ENCODE data around the gene SLC24A4. TPM values are rescaled to one million over a fixed set of nuclear protein-coding genes. Genes with fewer than 3 reads are reported as not detected.

Gene SLC24A4
- total RNA-seq, 1 donor from 2014 or later: 0.36 TPM

- DNase-seq: no peak
- H3K36me3 ChIP-seq: no peaks in the 10 kb centered on the region
- H3K4me3 ChIP-seq: no peak overlapping the region
- H3K27ac ChIP-seq (replicated peaks): peak overlapping the region; percentile 94
- H3K9me3 ChIP-seq (replicated peaks): no peaks in the 10 kb centered on the region
- TF ChIP-seq, protein P1, sequence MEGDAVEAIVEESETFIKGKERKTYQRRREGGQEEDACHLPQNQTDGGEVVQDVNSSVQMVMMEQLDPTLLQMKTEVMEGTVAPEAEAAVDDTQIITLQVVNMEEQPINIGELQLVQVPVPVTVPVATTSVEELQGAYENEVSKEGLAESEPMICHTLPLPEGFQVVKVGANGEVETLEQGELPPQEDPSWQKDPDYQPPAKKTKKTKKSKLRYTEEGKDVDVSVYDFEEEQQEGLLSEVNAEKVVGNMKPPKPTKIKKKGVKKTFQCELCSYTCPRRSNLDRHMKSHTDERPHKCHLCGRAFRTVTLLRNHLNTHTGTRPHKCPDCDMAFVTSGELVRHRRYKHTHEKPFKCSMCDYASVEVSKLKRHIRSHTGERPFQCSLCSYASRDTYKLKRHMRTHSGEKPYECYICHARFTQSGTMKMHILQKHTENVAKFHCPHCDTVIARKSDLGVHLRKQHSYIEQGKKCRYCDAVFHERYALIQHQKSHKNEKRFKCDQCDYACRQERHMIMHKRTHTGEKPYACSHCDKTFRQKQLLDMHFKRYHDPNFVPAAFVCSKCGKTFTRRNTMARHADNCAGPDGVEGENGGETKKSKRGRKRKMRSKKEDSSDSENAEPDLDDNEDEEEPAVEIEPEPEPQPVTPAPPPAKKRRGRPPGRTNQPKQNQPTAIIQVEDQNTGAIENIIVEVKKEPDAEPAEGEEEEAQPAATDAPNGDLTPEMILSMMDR (IDR thresholded peaks at IDR 0.05; ENCODE audit: borderline replicate concordance): no peak
- H3K4me1 ChIP-seq: peaks cover 55% of the 10 kb centered on the region
- no peaks in the 10 kb centered on the region for H3K27me3 ChIP-seq (ENCODE audit: low read depth)
- intact Hi-C loops (cut with micrococcal nuclease): no loop called here
Observed at GRCh38 chr14:92511453-92512238, 188.7 kb downstream of the SLC24A4 start.

- H3K4me1 ChIP-seq: peaks cover 64% of the 10 kb centered on the region
- H3K27me3 ChIP-seq (ENCODE audit: low read depth): no peaks in the 10 kb centered on the region
- peak overlapping the region; percentile 89 for H3K4me3 ChIP-seq
- H3K27ac ChIP-seq (replicated peaks): peak overlapping the region; percentile 94
- DNase-seq: no peak
- no peaks in the 10 kb centered on the region for H3K9me3 ChIP-seq (replicated peaks)
- H3K36me3 ChIP-seq: no peaks in the 10 kb centered on the region
- TF ChIP-seq, protein P1 (IDR thresholded peaks at IDR 0.05; ENCODE audit: borderline replicate concordance): no peak
- intact Hi-C loops (cut with micrococcal nuclease): no loop called here
Observed at GRCh38 chr14:92512807-92513203, 189.8 kb downstream of the SLC24A4 start.

DNA sequence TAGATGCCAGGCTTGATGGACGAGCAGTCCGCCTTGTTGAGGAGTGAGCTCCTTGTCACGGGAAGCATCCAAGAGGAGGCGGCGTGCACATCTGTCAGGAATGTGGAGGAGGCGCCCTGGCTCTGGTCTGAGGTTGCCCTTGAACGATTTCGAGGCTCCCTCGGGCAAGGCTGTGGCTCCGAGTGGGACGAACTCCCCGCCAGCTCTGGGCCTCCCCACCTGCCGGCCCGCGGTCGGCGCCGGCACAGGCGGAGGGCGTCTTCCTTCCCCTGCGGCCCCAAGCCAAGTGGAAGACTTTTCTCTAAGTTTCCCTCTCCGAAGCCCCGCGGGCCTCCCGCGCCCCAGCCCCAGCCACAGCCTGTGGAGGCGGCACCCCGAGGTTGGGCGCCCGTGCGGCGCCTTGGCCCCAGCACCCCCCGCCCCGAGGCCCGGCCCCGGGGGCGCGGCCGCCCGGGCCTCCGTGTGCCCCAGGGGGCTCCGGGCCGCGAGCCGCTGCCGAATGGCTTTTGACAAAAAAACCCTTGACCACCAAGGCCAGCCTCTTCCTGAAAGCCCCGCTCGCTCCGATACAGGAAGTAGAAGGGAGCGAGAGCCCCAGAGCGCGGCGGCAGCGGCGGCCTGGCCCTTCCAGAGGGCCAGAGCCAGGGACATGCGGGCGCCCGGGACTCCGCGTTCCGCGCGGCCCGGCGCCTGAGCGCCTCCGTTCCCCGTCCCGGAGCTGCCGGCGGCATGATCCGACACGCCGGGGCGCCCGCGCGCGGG, 190.4 kb downstream of the SLC24A4 start, which contains the start of gene RIN3:
TSS of gene RIN3 (plus strand) at position 578 of the 762 bp plus-strand sequence. CDS start at position 730, 152 bp downstream.
- intact Hi-C loops (cut with micrococcal nuclease): no loop called here
- TF ChIP-seq, protein P1 (IDR thresholded peaks at IDR 0.05; ENCODE audit: borderline replicate concordance): no peak
- peak within 1 kb of the TSS; percentile 89 for H3K4me3 ChIP-seq
- H3K27me3 ChIP-seq (ENCODE audit: low read depth): no peaks in the 10 kb centered on the region
- no peaks in the 10 kb centered on the region for H3K9me3 ChIP-seq (replicated peaks)
- DNase-seq: peak; percentile 58
- peak within 1 kb of the TSS; percentile 94 for H3K27ac ChIP-seq (replicated peaks)
- peaks cover 70% of the 10 kb centered on the region for H3K4me1 ChIP-seq
- H3K36me3 ChIP-seq: no peaks in the 10 kb centered on the region

GRCh38 chr14:92513966-92514843, 191.2 kb downstream of the SLC24A4 start:
- H3K4me1 ChIP-seq: peaks cover 74% of the 10 kb centered on the region
- no peaks in the 10 kb centered on the region for H3K27me3 ChIP-seq (ENCODE audit: low read depth)
- H3K36me3 ChIP-seq: no peaks in the 10 kb centered on the region
- no peak for DNase-seq
- H3K9me3 ChIP-seq (replicated peaks): no peaks in the 10 kb centered on the region
- TF ChIP-seq, protein P1 (IDR thresholded peaks at IDR 0.05; ENCODE audit: borderline replicate concordance): no peak
- peak overlapping the region; percentile 94 for H3K27ac ChIP-seq (replicated peaks)
- intact Hi-C loops (cut with micrococcal nuclease): no loop called here
- peak overlapping the region; percentile 89 for H3K4me3 ChIP-seq
